ENCODE measurements around the gene PSD2.
A peak's percentile ranks its signal among the peaks of the same experiment; 100 is the strongest.
"Not testable (repeated sequence)": the region's sequence is repeated elsewhere in the genome, so short reads cannot be mapped to it uniquely, and the experiment has no call there.

Gene PSD2

DNA sequence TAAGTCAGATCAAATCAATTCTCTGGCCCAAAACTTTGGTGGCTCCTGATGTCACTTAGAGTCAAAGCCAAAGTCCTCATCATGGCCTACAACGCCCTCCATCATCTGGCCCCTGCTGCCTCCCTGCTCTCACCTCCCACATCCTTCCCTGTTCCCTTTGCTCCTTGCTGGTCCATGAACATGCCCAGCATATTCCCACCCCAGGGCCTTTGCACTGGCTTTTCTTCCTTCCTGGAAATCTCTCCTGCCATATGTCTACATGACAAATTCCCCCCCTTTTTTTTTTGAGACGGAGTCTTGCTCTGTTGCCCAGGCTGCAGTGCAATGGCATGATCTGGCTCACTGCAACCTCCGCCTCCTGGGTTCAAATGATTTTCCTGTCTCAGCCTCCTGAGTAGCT lies 11.1 kb upstream of the PSD2 start:
- Histone ChIP-seq H3K9me3 (ENCODE audit: insufficient read depth, low read length) (peaks cover 7% of the 10 kb centered on the region; the same call in 1 of the 2 replicates), H3K27me3 (ENCODE audit: insufficient read depth, insufficient read length) (peaks cover 10% of the 10 kb centered on the region), H3K4me1 (ENCODE audit: insufficient read depth, insufficient read length) (no peaks in the 10 kb centered on the region), H3K36me3 (ENCODE audit: insufficient read depth, insufficient read length, low read length) (no peaks in the 10 kb centered on the region), H3K4me3 (ENCODE audit: insufficient read length, low read depth) (no peak overlapping the region), H3K9ac (ENCODE audit: insufficient read length, low read depth) (no peak overlapping the region)
- TF ChIP-seq ZNF274 (IDR thresholded peaks at IDR 0.05; ENCODE audit: low read depth, low read length) (no peak), YY1 (IDR thresholded peaks at IDR 0.05; ENCODE audit: insufficient read depth, insufficient read length) (no peak)
- no peak for DNase-seq (ENCODE audit: low read depth, low spot score)

DNA sequence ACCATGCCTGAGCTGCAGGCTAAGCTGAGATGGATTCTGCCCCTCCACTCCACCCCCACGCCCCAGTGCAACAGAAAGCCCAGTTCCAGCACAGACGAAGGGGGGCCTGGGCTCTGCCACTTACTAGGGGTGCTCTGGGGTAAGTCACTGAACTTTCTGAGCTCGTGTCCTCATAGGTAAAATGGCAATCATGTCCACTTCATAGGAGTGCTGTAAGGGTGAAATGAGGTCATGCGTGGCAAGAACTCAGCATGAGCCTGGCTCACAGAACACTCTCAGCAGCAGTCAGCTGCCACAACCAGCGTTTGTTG lies 8.4 kb upstream of the PSD2 start:
- no peak for TF ChIP-seq ZNF274 (IDR thresholded peaks at IDR 0.05; ENCODE audit: low read depth, low read length)
- no peak for TF ChIP-seq SUZ12 (IDR thresholded peaks at IDR 0.05; ENCODE audit: extremely low read depth, insufficient read depth, insufficient read length)
- no peak for TF ChIP-seq YY1 (IDR thresholded peaks at IDR 0.05; ENCODE audit: insufficient read depth, insufficient read length)
- Histone ChIP-seq H3K9me3 (ENCODE audit: insufficient read depth, low read length) (peaks cover 7% of the 10 kb centered on the region; the same call in 1 of the 2 replicates), H3K36me3 (ENCODE audit: insufficient read depth, insufficient read length, low read length) (no peaks in the 10 kb centered on the region), H3K4me1 (ENCODE audit: insufficient read depth, insufficient read length) (no peaks in the 10 kb centered on the region), H3K9ac (ENCODE audit: insufficient read length, low read depth) (no peak overlapping the region), H3K27me3 (ENCODE audit: insufficient read depth, insufficient read length) (peaks cover 24% of the 10 kb centered on the region), H3K4me3 (ENCODE audit: insufficient read length, low read depth) (no peak overlapping the region)
- no peak for DNase-seq (ENCODE audit: low read depth, low spot score)

DNA sequence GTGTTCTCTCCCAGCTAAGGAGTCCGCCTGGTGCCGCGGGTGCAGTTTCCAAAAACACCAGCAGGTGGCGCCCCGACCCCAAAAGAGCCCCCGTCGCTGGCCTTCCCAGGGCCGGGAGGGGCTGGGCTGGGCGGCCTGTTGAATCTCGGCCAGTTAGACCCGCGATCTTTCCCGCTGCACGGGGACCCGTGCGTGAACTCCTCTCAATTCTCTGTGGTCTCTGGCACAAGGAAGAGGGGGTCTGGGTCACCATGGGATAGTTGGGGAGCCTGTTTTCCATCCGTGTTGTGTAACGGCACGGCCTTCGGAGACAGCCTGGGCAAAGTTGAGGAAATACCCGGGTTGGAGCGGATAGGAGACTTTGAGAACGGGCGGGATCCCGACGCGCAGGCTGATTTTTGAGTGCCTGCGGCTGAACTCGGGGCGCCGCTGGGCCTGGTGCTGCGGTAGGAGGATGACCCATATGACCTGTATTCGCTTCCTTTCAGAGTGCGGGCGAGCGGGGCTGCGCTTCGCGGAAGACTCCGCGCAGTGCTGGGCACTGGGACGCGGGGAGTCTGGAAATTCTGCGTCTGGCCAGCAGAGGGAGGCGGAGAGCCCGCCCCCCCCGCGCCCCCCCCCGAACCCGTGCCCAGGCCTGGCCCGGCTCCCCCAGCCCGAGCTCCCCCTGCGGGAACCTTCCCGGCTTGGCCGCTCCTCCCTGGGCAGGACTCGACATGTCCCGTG lies 7.9 kb upstream of the PSD2 start:
- TF ChIP-seq ZNF274 (IDR thresholded peaks at IDR 0.05; ENCODE audit: low read depth, low read length) (no peak), SUZ12 (IDR thresholded peaks at IDR 0.05; ENCODE audit: extremely low read depth, insufficient read depth, insufficient read length) (no peak)
- no peak for DNase-seq (ENCODE audit: low read depth, low spot score)
- Histone ChIP-seq H3K36me3 (ENCODE audit: insufficient read depth, insufficient read length, low read length) (no peaks in the 10 kb centered on the region), H3K27me3 (ENCODE audit: insufficient read depth, insufficient read length) (peaks cover 30% of the 10 kb centered on the region), H3K9ac (ENCODE audit: insufficient read length, low read depth) (peak overlapping the region; percentile 73), H3K4me1 (ENCODE audit: insufficient read depth, insufficient read length) (no peaks in the 10 kb centered on the region), H3K4me3 (ENCODE audit: insufficient read length, low read depth) (peak overlapping the region; percentile 56), H3K9me3 (ENCODE audit: insufficient read depth, low read length) (peaks cover 7% of the 10 kb centered on the region; the same call in 1 of the 2 replicates)

DNA sequence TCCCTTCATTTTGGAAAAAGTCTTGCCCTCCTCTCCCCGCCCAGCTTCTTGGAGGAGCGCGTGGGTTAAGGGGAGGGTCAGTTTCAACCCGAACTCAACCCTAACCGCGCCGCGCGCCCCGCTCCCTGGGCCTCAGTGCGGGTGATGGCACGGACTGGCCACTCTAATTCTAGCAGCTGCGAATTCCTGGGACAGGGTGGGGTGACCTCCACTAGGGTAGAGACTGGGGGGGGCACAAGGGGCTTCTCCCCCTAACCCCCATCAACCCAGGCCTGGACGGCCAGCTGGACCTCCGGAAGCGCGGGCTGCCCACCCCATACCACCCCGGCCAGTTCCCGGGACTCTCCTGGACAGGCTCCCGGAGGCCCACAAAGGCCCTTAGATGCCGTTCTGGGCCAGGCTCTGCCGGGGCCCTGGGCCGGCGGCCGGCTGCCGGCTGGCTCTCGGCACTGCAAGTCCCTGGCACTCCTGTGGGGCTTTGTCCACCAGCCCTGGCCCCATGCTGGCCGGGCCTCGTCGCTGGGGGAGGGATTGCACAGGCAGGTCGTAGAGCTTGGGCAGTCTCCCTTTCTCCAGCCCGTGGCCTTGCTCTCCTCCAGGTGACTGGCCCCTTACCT lies 7.2 kb upstream of the PSD2 start:
- no peak for DNase-seq (ENCODE audit: low read depth, low spot score)
- no peak overlapping the region for H3K4me3 ChIP-seq (ENCODE audit: insufficient read length, low read depth)

GRCh38 chr5:139789116-139789844 lies 6.3 kb upstream of the PSD2 start:
- peaks cover 45% of the 10 kb centered on the region for H3K27me3 ChIP-seq (ENCODE audit: insufficient read depth, insufficient read length)
- H3K9ac ChIP-seq (ENCODE audit: insufficient read length, low read depth), result no peak overlapping the region
- H3K9me3 ChIP-seq (ENCODE audit: insufficient read depth, low read length), result peaks cover 7% of the 10 kb centered on the region; the same call in 1 of the 2 replicates
- DNase-seq (ENCODE audit: low read depth, low spot score), result no peak
- TF ChIP-seq YY1 (IDR thresholded peaks at IDR 0.05; ENCODE audit: insufficient read depth, insufficient read length), result no peak
- TF ChIP-seq SUZ12 (IDR thresholded peaks at IDR 0.05; ENCODE audit: extremely low read depth, insufficient read depth, insufficient read length), result no peak
- no peak overlapping the region for H3K4me3 ChIP-seq (ENCODE audit: insufficient read length, low read depth)
- H3K36me3 ChIP-seq (ENCODE audit: insufficient read depth, insufficient read length, low read length), result no peaks in the 10 kb centered on the region
- H3K4me1 ChIP-seq (ENCODE audit: insufficient read depth, insufficient read length), result no peaks in the 10 kb centered on the region

More for the DNA sequence above, 7.2 kb upstream of the PSD2 start:
- H3K9me3 ChIP-seq (ENCODE audit: insufficient read depth, low read length), result peaks cover 7% of the 10 kb centered on the region; the same call in 1 of the 2 replicates
- peaks cover 36% of the 10 kb centered on the region for H3K27me3 ChIP-seq (ENCODE audit: insufficient read depth, insufficient read length)
- no peaks in the 10 kb centered on the region for H3K36me3 ChIP-seq (ENCODE audit: insufficient read depth, insufficient read length, low read length)
- TF ChIP-seq ZNF274 (IDR thresholded peaks at IDR 0.05; ENCODE audit: low read depth, low read length) (no peak), YY1 (IDR thresholded peaks at IDR 0.05; ENCODE audit: insufficient read depth, insufficient read length) (no peak), SUZ12 (IDR thresholded peaks at IDR 0.05; ENCODE audit: extremely low read depth, insufficient read depth, insufficient read length) (no peak)
- no peaks in the 10 kb centered on the region for H3K4me1 ChIP-seq (ENCODE audit: insufficient read depth, insufficient read length)
- H3K9ac ChIP-seq (ENCODE audit: insufficient read length, low read depth), result no peak overlapping the region

GRCh38 chr5:139789845-139790189 lies 5.8 kb upstream of the PSD2 start:
- Histone ChIP-seq H3K36me3 (ENCODE audit: insufficient read depth, insufficient read length, low read length) (no peaks in the 10 kb centered on the region), H3K4me1 (ENCODE audit: insufficient read depth, insufficient read length) (no peaks in the 10 kb centered on the region), H3K27me3 (ENCODE audit: insufficient read depth, insufficient read length) (peaks cover 51% of the 10 kb centered on the region), H3K4me3 (ENCODE audit: insufficient read length, low read depth) (no peak overlapping the region), H3K9me3 (ENCODE audit: insufficient read depth, low read length) (peaks cover 7% of the 10 kb centered on the region; the same call in 1 of the 2 replicates), H3K9ac (ENCODE audit: insufficient read length, low read depth) (no peak overlapping the region)
- no peak for DNase-seq (ENCODE audit: low read depth, low spot score)
- TF ChIP-seq ZNF274 (IDR thresholded peaks at IDR 0.05; ENCODE audit: low read depth, low read length) (no peak), SUZ12 (IDR thresholded peaks at IDR 0.05; ENCODE audit: extremely low read depth, insufficient read depth, insufficient read length) (no peak), YY1 (IDR thresholded peaks at IDR 0.05; ENCODE audit: insufficient read depth, insufficient read length) (no peak)

DNA sequence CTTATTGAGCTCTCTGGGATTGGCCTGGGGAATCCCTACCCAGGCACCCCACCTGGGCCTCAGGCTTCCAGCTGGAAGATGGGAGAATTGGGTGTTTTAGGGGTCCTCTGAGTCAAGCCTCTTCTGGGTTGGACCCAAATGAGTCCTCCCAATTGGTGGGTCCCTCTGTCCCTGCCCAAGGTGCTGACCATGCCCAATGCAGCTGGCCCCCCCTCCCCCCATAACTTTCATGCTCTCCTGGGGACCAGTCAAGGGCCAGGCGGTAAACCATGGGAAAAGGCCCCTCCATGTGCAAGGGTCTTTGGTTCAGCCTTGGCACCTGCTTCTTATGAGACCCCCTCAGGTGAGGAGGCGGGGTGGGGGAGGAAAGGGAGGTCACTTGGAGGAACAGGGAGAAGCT lies 3.4 kb upstream of the PSD2 start:
- no peak for DNase-seq (ENCODE audit: low read depth, low spot score)
- H3K9me3 ChIP-seq (ENCODE audit: insufficient read depth, low read length), result peaks cover 7% of the 10 kb centered on the region; the same call in 1 of the 2 replicates
- peaks cover 62% of the 10 kb centered on the region for H3K27me3 ChIP-seq (ENCODE audit: insufficient read depth, insufficient read length)
- no peaks in the 10 kb centered on the region for H3K4me1 ChIP-seq (ENCODE audit: insufficient read depth, insufficient read length)
- no peak for TF ChIP-seq YY1 (IDR thresholded peaks at IDR 0.05; ENCODE audit: insufficient read depth, insufficient read length)
- TF ChIP-seq SUZ12 (IDR thresholded peaks at IDR 0.05; ENCODE audit: extremely low read depth, insufficient read depth, insufficient read length), result no peak
- no peak for TF ChIP-seq ZNF274 (IDR thresholded peaks at IDR 0.05; ENCODE audit: low read depth, low read length)
- no peaks in the 10 kb centered on the region for H3K36me3 ChIP-seq (ENCODE audit: insufficient read depth, insufficient read length, low read length)
- no peak overlapping the region for H3K9ac ChIP-seq (ENCODE audit: insufficient read length, low read depth)
- H3K4me3 ChIP-seq (ENCODE audit: insufficient read length, low read depth), result no peak overlapping the region

DNA sequence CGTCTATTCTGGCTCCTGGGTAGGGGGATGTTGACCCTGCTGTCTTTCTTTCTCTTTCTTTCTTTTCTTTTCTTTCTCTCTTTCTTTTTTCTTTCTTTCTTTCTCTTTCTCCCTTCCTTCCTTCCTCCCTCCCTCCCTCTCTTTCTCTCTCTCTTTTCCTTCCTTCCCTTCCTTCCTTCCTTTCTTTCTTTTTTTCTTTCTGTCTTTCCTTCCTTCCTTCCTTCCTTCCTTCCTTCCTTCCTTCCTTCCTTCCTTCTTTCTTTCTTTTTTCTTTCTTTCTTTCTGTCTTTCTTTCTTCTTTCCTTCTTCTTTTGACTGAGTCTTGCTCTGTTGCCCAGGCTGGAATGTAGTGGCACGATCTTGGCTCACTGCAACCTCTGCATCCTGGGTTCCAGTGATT lies 3.0 kb upstream of the PSD2 start:
- H3K9me3 ChIP-seq (ENCODE audit: insufficient read depth, low read length); H3K4me1 ChIP-seq (ENCODE audit: insufficient read depth, insufficient read length); DNase-seq (ENCODE audit: low read depth, low spot score); H3K36me3 ChIP-seq (ENCODE audit: insufficient read depth, insufficient read length, low read length); H3K9ac ChIP-seq (ENCODE audit: insufficient read length, low read depth); H3K4me3 ChIP-seq (ENCODE audit: insufficient read length, low read depth): not testable (repeated sequence)
- H3K27me3 ChIP-seq (ENCODE audit: insufficient read depth, insufficient read length), result peaks cover 66% of the 10 kb centered on the region

Data from NT2/D1 (cell line).